Mesothelial cell of epicardium (in vitro differentiated cells): ENCODE measurements around the gene HLA-DPA1. TPM values are rescaled to one million over a fixed set of nuclear protein-coding genes. Genes with fewer than 3 reads are reported as not detected.
"Not testable (repeated sequence)": the region's sequence is repeated elsewhere in the genome, so short reads cannot be mapped to it uniquely, and the experiment has no call there.

Experiments used
- DNase-seq, 2 experiments: peaks; one replicate each; pipeline ENCODE4 v3.0.0; 2021; ENCODE audit warnings: low spot score in 2 of 2; ENCODE audit not compliant: unreplicated experiment in 2 of 2
- H3K27ac Mint-ChIP-seq: 2 replicates; pipeline ENCODE4 v1.8.0; 2021; ENCODE audit warnings: mixed read lengths
- H3K27me3 Mint-ChIP-seq: 2 replicates; pipeline ENCODE4 v1.8.0; 2021; ENCODE audit warnings: low read depth, mixed read lengths
- H3K36me3 Mint-ChIP-seq: 2 replicates; pipeline ENCODE4 v1.8.0; 2021; ENCODE audit warnings: mixed read lengths
- H3K4me1 Mint-ChIP-seq: 2 replicates; pipeline ENCODE4 v1.8.0; 2021; ENCODE audit warnings: mixed read lengths
- H3K4me3 Mint-ChIP-seq: 2 replicates; pipeline ENCODE4 v1.8.0; 2021; ENCODE audit warnings: mild to moderate bottlenecking, moderate library complexity, mixed read lengths
- H3K9me3 Mint-ChIP-seq: 2 replicates; pipeline ENCODE4 v1.8.0; 2021; ENCODE audit warnings: mixed read lengths
- total RNA-seq: library from RNA; stranded (reverse); gene quantifications from 3 replicates; pipeline ENCODE4 v1.2.1, GENCODE V29; 2021
- TF ChIP-seq, protein P1 (sequence below): fragments of 200-600 bp; sonication (generic); IDR thresholded peaks from one replicate; pipeline ENCODE4 v1.5.0; 2021; ENCODE audit warnings: antibody characterized with exemption; ENCODE audit not compliant: unreplicated experiment

HLA-DPA1 gene
- total RNA-seq, 1 donor from 2014 or later: 2.2 TPM

GRCh38 chr6:33103776-33104175, 30.3 kb upstream of the HLA-DPA1 start:
- Mint-ChIP-seq H3K9me3 (peaks cover 34% of the 10 kb centered on the region), H3K4me3 (no peak overlapping the region), H3K4me1 (no peaks in the 10 kb centered on the region), H3K36me3 (no peaks in the 10 kb centered on the region), H3K27ac (no peak overlapping the region), H3K27me3 (peaks cover 52% of the 10 kb centered on the region)
- TF ChIP-seq, protein P1, sequence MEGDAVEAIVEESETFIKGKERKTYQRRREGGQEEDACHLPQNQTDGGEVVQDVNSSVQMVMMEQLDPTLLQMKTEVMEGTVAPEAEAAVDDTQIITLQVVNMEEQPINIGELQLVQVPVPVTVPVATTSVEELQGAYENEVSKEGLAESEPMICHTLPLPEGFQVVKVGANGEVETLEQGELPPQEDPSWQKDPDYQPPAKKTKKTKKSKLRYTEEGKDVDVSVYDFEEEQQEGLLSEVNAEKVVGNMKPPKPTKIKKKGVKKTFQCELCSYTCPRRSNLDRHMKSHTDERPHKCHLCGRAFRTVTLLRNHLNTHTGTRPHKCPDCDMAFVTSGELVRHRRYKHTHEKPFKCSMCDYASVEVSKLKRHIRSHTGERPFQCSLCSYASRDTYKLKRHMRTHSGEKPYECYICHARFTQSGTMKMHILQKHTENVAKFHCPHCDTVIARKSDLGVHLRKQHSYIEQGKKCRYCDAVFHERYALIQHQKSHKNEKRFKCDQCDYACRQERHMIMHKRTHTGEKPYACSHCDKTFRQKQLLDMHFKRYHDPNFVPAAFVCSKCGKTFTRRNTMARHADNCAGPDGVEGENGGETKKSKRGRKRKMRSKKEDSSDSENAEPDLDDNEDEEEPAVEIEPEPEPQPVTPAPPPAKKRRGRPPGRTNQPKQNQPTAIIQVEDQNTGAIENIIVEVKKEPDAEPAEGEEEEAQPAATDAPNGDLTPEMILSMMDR: no peak
- no peak for DNase-seq

GRCh38 chr6:33101121-33101737, 27.8 kb upstream of the HLA-DPA1 start:
- peaks cover 49% of the 10 kb centered on the region for H3K9me3 Mint-ChIP-seq
- DNase-seq, H3K36me3 Mint-ChIP-seq: not testable (repeated sequence)

GRCh38 chr6:33095681-33096080, 22.2 kb upstream of the HLA-DPA1 start:
- peaks cover 33% of the 10 kb centered on the region for H3K9me3 Mint-ChIP-seq
- H3K4me3 Mint-ChIP-seq: no peak overlapping the region
- H3K27ac Mint-ChIP-seq: no peak overlapping the region
- H3K36me3 Mint-ChIP-seq: no peaks in the 10 kb centered on the region
- peaks cover 39% of the 10 kb centered on the region for H3K27me3 Mint-ChIP-seq
- TF ChIP-seq, protein P1: no peak
- DNase-seq: no peak
- H3K4me1 Mint-ChIP-seq: no peaks in the 10 kb centered on the region

More at GRCh38 chr6:33101121-33101737, 27.8 kb upstream of the HLA-DPA1 start:
- not testable (repeated sequence) for H3K4me3 Mint-ChIP-seq, H3K27ac Mint-ChIP-seq, H3K4me1 Mint-ChIP-seq
- peaks cover 42% of the 10 kb centered on the region for H3K27me3 Mint-ChIP-seq

DNA sequence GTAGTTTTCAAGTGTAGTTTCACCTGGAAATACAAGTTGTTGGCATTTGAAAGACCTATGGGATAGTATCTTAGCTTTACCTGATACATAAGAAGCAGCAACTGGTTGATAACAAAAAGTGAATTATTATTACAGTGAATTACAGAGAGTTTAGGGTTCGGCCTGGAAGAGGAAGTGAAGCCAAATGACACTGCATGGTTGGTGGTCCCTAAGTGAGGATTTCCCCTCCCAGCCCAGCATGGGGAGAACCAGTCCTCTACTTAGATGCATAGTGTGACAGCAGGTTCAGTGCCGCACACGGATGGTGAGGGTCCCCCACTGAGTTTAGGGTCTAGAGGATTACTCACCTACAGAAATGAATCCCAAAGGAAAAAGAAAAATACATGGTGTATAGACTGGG, 20.4 kb upstream of the HLA-DPA1 start:
- no peak overlapping the region for H3K4me3 Mint-ChIP-seq
- H3K4me1 Mint-ChIP-seq: peaks cover 1% of the 10 kb centered on the region
- no peaks in the 10 kb centered on the region for H3K36me3 Mint-ChIP-seq
- H3K9me3 Mint-ChIP-seq: peaks cover 15% of the 10 kb centered on the region
- TF ChIP-seq, protein P1: no peak
- H3K27ac Mint-ChIP-seq: no peak overlapping the region
- H3K27me3 Mint-ChIP-seq: peaks cover 34% of the 10 kb centered on the region
- DNase-seq: no peak

DNA sequence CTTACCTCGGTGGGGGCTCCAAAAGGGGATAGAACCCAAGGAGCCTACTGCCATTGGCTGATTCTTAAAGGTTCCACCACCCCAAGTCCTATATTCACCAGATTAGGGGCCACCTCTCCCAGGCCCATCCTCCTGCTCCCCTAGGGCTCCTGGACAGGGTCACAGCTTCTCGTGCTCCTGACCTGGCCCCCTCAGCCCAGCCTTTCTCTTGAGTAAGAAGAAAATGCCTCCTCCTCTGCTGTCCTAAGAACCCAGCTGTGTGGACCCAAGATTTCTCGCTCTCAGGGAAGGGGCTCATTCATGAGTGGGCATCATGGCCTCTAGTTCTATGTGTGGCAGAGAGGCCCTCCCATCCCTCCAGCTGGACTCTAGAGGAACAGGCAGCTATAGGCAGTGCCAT, 18.9 kb upstream of the HLA-DPA1 start:
- TF ChIP-seq, protein P1: no peak
- H3K4me3 Mint-ChIP-seq: no peak overlapping the region
- no peak for DNase-seq
- H3K9me3 Mint-ChIP-seq: peaks cover 1% of the 10 kb centered on the region
- H3K36me3 Mint-ChIP-seq: no peaks in the 10 kb centered on the region
- no peak overlapping the region for H3K27ac Mint-ChIP-seq
- peaks cover 24% of the 10 kb centered on the region for H3K27me3 Mint-ChIP-seq
- peaks cover 1% of the 10 kb centered on the region for H3K4me1 Mint-ChIP-seq

- Mint-ChIP-seq H3K9me3 (no peaks in the 10 kb centered on the region), H3K27ac (no peak overlapping the region), H3K4me1 (peaks cover 1% of the 10 kb centered on the region), H3K27me3 (peaks cover 23% of the 10 kb centered on the region), H3K36me3 (no peaks in the 10 kb centered on the region), H3K4me3 (no peak overlapping the region)
- TF ChIP-seq, protein P1: no peak
- no peak for DNase-seq
Measured at GRCh38 chr6:33091957-33092356, 18.5 kb upstream of the HLA-DPA1 start.
